ENCODE results near the gene PUS10. TPM values are rescaled to one million over a fixed set of nuclear protein-coding genes. Genes with fewer than 3 reads are reported as not detected.
"Not testable (repeated sequence)": the region's sequence is repeated elsewhere in the genome, so short reads cannot be mapped to it uniquely, and the experiment has no call there.

PUS10 gene
- total and polyA plus RNA-seq, 2 experiments from 2014 or later: 6.7 to 7.1 TPM

DNA sequence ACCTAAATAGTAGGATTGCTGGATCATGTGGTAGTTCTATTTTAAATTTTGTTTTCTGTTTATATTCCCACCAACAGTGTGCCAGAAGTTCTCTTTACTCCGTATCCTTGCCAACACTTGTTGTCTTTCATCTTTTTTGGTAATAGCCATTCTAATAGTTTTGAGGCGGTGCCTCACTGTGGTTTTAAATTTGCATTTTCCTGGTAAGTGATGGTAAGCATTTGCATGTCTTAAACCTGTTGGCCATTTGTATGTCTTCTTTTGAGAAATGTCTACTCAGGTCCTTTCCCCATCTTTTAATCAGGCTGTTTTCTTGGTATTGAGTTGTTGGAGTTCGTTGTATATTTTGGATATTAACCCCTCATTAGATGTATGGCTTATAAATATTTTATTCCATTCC lies 85.1 kb downstream of the PUS10 start:
- Histone ChIP-seq H2AFZ (no peak overlapping the region), H4K20me1 (ENCODE audit: insufficient read depth) (no peaks in the 10 kb centered on the region), H3K79me2 (ENCODE audit: insufficient read depth) (no peaks in the 10 kb centered on the region), H3K27me3 (replicated peaks; ENCODE audit: insufficient read depth) (no peaks in the 10 kb centered on the region), H3K9me3 (ENCODE audit: low read depth) (no peaks in the 10 kb centered on the region), H3K4me2 (ENCODE audit: unreplicated experiment) (no peak overlapping the region), H3K4me3 (no peak overlapping the region), H3K4me1 (ENCODE audit: insufficient read depth) (no peaks in the 10 kb centered on the region), H3K9me2 (ENCODE audit: insufficient read depth) (no peaks in the 10 kb centered on the region), H3K36me3 (ENCODE audit: low read depth) (no peaks in the 10 kb centered on the region), H3K9ac (no peak overlapping the region), H3F3A (ENCODE audit: insufficient read depth) (no peaks in the 10 kb centered on the region), H3K27ac (no peak overlapping the region)
- in situ Hi-C loops (cut with MboI): no loop called here
- no peak for DNase-seq
- TF ChIP-seq EZH2phosphoT487 (IDR thresholded peaks at IDR 0.05; ENCODE audit: insufficient read depth, low read depth) (no peak), EZH2 (IDR thresholded peaks at IDR 0.05; ENCODE audit: insufficient read depth, poor library complexity, severe bottlenecking) (no peak)
- 95 to 97% methylated on average over 3 of the region's 3 CpGs for WGBS, 2 experiments (ENCODE audit: low coverage in 1 of 2, low lambda C conversion rate in 2 of 2, missing lambda C conversion rate in 2 of 2)

DNA sequence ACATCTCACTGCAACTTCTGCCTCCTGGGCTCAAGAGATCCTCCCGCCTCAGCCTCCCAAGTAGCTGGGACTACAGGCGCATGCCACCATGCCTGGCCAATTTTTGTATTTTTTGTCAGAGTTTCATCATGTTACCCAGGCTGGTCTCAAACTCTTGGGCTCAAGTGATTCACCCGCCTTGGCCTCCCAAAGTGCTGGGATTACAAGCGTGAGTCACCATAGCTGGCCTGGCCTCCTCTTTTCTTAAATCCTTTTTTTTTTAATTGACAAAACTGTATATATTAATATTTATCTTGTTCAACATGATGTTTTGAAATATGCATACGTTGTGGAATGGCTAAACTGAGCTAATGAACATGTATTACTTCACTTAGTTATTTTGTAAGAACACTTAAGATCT lies 86.0 kb downstream of the PUS10 start:
- H3K79me2 ChIP-seq (ENCODE audit: insufficient read depth); H3K4me3 ChIP-seq; H2AFZ ChIP-seq; H3K4me1 ChIP-seq (ENCODE audit: insufficient read depth); H4K20me1 ChIP-seq (ENCODE audit: insufficient read depth); H3K27me3 ChIP-seq (replicated peaks; ENCODE audit: insufficient read depth); H3K9me2 ChIP-seq (ENCODE audit: insufficient read depth); H3K36me3 ChIP-seq (ENCODE audit: low read depth); H3K9ac ChIP-seq; in situ Hi-C loops (cut with MboI); H3K9me3 ChIP-seq (ENCODE audit: low read depth); H3F3A ChIP-seq (ENCODE audit: insufficient read depth); H3K27ac ChIP-seq; H3K4me2 ChIP-seq (ENCODE audit: unreplicated experiment): not testable (repeated sequence)
- WGBS, 2 experiments (ENCODE audit: low coverage in 1 of 2, low lambda C conversion rate in 2 of 2, missing lambda C conversion rate in 2 of 2): 90 to 91% methylated on average over 5 of the region's 5 CpGs
- DNase-seq: peak; percentile 26

- WGBS, 2 experiments (ENCODE audit: low coverage in 1 of 2, low lambda C conversion rate in 2 of 2, missing lambda C conversion rate in 2 of 2): 93 to 95% methylated on average over 3 of the region's 3 CpGs
- in situ Hi-C loops (cut with MboI): no loop called here
Measured at GRCh38 chr2:60926741-60927552, 91.1 kb downstream of the PUS10 start.

DNA sequence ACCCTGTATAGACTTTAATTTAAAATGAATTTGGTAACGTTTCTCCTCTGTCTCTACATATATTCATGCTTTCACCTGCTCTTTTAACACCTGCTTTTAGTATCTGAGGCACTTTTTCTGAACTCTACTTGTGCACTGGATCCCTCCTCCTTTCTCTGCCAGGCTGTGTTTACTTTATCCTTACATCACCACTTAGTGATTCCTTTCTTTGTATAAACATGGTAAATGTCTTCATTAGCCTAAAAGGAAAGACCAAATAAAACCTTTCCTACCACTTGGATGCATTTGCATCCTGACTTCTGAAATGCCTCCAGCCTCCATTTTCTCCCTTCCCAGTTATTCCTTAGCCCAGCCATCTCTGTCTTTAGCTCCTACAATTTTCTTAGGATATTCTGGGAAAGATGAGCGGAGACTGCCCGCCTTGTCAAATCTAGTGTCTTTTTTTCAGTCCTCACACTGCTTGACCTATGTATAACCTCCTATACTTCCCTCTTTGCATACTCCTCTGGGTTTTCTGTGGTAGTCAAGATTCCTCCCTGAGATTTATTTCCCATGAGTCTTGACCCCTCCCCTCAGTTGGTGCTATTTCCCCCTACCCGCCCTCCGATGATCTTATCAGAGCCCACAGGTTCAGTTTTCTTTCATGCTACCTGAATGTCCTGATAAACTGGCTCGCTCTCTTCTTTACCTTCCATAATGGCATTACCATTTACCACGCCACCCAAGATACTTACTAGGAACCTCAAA lies 91.9 kb downstream of the PUS10 start:
- Histone ChIP-seq H3K27ac (peak overlapping the region; percentile 40; the same call in 1 of the 2 replicates), H3K4me2 (ENCODE audit: unreplicated experiment) (no peak overlapping the region), H2AFZ (no peak overlapping the region), H3F3A (ENCODE audit: insufficient read depth) (peaks cover 14% of the 10 kb centered on the region), H4K20me1 (ENCODE audit: insufficient read depth) (no peaks in the 10 kb centered on the region), H3K9me2 (ENCODE audit: insufficient read depth) (no peaks in the 10 kb centered on the region), H3K4me1 (ENCODE audit: insufficient read depth) (peaks cover 18% of the 10 kb centered on the region), H3K9ac (no peak overlapping the region), H3K4me3 (no peak overlapping the region), H3K36me3 (ENCODE audit: low read depth) (peaks cover 10% of the 10 kb centered on the region; the same call in 1 of the 2 replicates), H3K79me2 (ENCODE audit: insufficient read depth) (no peaks in the 10 kb centered on the region), H3K9me3 (ENCODE audit: low read depth) (no peaks in the 10 kb centered on the region), H3K27me3 (replicated peaks; ENCODE audit: insufficient read depth) (no peaks in the 10 kb centered on the region)
- DNase-seq: peak; percentile 14
- 86 to 88% methylated on average over 7 of the region's 7 CpGs for WGBS, 2 experiments (ENCODE audit: low coverage in 1 of 2, low lambda C conversion rate in 2 of 2, missing lambda C conversion rate in 2 of 2)
- TF ChIP-seq EZH2phosphoT487 (IDR thresholded peaks at IDR 0.05; ENCODE audit: insufficient read depth, low read depth) (no peak), EZH2 (IDR thresholded peaks at IDR 0.05; ENCODE audit: insufficient read depth, poor library complexity, severe bottlenecking) (no peak)
- in situ Hi-C loops (cut with MboI): no loop called here

More at GRCh38 chr2:60926741-60927552, 91.1 kb downstream of the PUS10 start:
- peaks cover 18% of the 10 kb centered on the region for H3K4me1 ChIP-seq (ENCODE audit: insufficient read depth)
- no peak overlapping the region for H3K4me3 ChIP-seq
- H3K27ac ChIP-seq: peak overlapping the region; percentile 40; the same call in 1 of the 2 replicates
- H3K9me3 ChIP-seq (ENCODE audit: low read depth): no peaks in the 10 kb centered on the region
- peak overlapping the region; percentile 55 for H3K4me2 ChIP-seq (ENCODE audit: unreplicated experiment)
- H3K36me3 ChIP-seq (ENCODE audit: low read depth): peaks cover 6% of the 10 kb centered on the region; the same call in 1 of the 2 replicates
- no peaks in the 10 kb centered on the region for H3K27me3 ChIP-seq (replicated peaks; ENCODE audit: insufficient read depth)
- H3F3A ChIP-seq (ENCODE audit: insufficient read depth): peaks cover 14% of the 10 kb centered on the region
- no peak overlapping the region for H3K9ac ChIP-seq
- no peaks in the 10 kb centered on the region for H3K79me2 ChIP-seq (ENCODE audit: insufficient read depth)
- TF ChIP-seq EZH2phosphoT487 (IDR thresholded peaks at IDR 0.05; ENCODE audit: insufficient read depth, low read depth) (no peak), EZH2 (IDR thresholded peaks at IDR 0.05; ENCODE audit: insufficient read depth, poor library complexity, severe bottlenecking) (no peak)
- no peak overlapping the region for H2AFZ ChIP-seq
- no peaks in the 10 kb centered on the region for H3K9me2 ChIP-seq (ENCODE audit: insufficient read depth)
- DNase-seq: peak; percentile 44
- no peaks in the 10 kb centered on the region for H4K20me1 ChIP-seq (ENCODE audit: insufficient read depth)
